Measurements from ENCODE around the gene CORIN. TPM values are rescaled to one million over a fixed set of nuclear protein-coding genes. Genes with fewer than 3 reads are reported as not detected.

CORIN gene
- polyA plus RNA-seq, 1 of the 3 experiments (the other 2 are of a cell fraction) = 1.1 TPM

DNA sequence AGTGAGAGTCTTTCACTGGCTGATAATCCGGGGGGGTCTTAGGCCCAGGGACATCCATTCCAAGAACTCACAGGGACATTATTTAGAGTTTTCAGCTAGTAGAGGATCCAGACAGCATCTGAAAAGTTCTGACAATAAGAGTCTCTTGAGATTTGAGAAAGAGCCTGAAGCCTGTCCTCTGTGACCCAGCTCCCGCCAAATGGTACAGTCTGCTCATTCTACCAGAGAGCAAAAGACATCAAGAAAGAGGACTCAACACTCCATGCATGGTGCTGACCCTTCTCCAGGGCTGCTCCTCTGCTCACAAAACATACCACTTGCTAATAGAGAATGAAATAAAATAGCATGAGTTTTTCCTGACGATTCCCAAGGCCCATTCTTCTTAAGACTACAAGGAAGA is 190.8 kb downstream of the CORIN start:
- Histone ChIP-seq H3K79me2 (ENCODE audit: insufficient read depth) (no peaks in the 10 kb centered on the region), H3F3A (replicated peaks; ENCODE audit: insufficient read depth) (no peaks in the 10 kb centered on the region), H4K20me1 (ENCODE audit: insufficient read depth) (no peaks in the 10 kb centered on the region), H3K4me2 (no peak overlapping the region), H3K36me3 (replicated peaks in 1 of 2; ENCODE audit: control insufficient read depth in 1 of 2, insufficient read depth in 2 of 2, low read length in 1 of 2) (no peaks in the 10 kb centered on the region), H3K9me2 (no peaks in the 10 kb centered on the region), H3K4me3 (ENCODE audit: low read depth in 2 of 2, low read length in 1 of 2) (no peak overlapping the region), H3K27me3 (ENCODE audit: insufficient read depth) (no peaks in the 10 kb centered on the region), H3K9ac (no peak overlapping the region), H2AFZ (ENCODE audit: low read depth) (no peak overlapping the region), H3K27ac (ENCODE audit: low read depth in 2 of 2, low read length in 1 of 2) (no peak overlapping the region), H3K9me3 (no peaks in the 10 kb centered on the region), H3K4me1 (ENCODE audit: control insufficient read depth in 1 of 2, insufficient read depth in 2 of 2, low read depth in 1 of 2, low read length in 1 of 2) (peaks cover 2% of the 10 kb centered on the region in 2 experiments; a peak in 3 of 4 replicates)
- CTCF ChIA-PET = no interaction called here
- TF ChIP-seq, protein P1, sequence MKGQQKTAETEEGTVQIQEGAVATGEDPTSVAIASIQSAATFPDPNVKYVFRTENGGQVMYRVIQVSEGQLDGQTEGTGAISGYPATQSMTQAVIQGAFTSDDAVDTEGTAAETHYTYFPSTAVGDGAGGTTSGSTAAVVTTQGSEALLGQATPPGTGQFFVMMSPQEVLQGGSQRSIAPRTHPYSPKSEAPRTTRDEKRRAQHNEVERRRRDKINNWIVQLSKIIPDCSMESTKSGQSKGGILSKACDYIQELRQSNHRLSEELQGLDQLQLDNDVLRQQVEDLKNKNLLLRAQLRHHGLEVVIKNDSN (IDR thresholded peaks at IDR 0.05; ENCODE audit: borderline replicate concordance, low read depth) = no peak
- TF ChIP-seq RFX5 (IDR thresholded peaks at IDR 0.05; ENCODE audit: low read length) (no peak), TEAD4 (IDR thresholded peaks at IDR 0.05; ENCODE audit: borderline replicate concordance, insufficient read depth) (no peak), SIN3A (IDR thresholded peaks at IDR 0.05; ENCODE audit: borderline replicate concordance, low read depth, low read length) (no peak), PBX3 (IDR thresholded peaks at IDR 0.05) (no peak), YY1 (IDR thresholded peaks at IDR 0.05; ENCODE audit: low read depth) (no peak), EZH2phosphoT487 (IDR thresholded peaks at IDR 0.05; ENCODE audit: borderline replicate concordance, low read depth) (no peak), CHD2 (IDR thresholded peaks at IDR 0.05; ENCODE audit: low read length, partially characterized antibody) (no peak), RCOR1 (IDR thresholded peaks at IDR 0.05; ENCODE audit: low read length) (no peak), FOXM1 (IDR thresholded peaks at IDR 0.05; ENCODE audit: low read depth) (no peak), TCF12 (IDR thresholded peaks at IDR 0.05) (no peak), JUND (IDR thresholded peaks at IDR 0.05) (no peak), GATA2 (CRISPR knock-in tag; IDR thresholded peaks at IDR 0.05) (no peak), REST (IDR thresholded peaks at IDR 0.05; ENCODE audit: low read depth, low read length) (no peak), GABPA (IDR thresholded peaks at IDR 0.05; ENCODE audit: low read depth) (no peak), POLR2AphosphoS5 (IDR thresholded peaks at IDR 0.05; ENCODE audit: low read depth, low read length) (no peak)
- TF ChIP-seq, protein P2, sequence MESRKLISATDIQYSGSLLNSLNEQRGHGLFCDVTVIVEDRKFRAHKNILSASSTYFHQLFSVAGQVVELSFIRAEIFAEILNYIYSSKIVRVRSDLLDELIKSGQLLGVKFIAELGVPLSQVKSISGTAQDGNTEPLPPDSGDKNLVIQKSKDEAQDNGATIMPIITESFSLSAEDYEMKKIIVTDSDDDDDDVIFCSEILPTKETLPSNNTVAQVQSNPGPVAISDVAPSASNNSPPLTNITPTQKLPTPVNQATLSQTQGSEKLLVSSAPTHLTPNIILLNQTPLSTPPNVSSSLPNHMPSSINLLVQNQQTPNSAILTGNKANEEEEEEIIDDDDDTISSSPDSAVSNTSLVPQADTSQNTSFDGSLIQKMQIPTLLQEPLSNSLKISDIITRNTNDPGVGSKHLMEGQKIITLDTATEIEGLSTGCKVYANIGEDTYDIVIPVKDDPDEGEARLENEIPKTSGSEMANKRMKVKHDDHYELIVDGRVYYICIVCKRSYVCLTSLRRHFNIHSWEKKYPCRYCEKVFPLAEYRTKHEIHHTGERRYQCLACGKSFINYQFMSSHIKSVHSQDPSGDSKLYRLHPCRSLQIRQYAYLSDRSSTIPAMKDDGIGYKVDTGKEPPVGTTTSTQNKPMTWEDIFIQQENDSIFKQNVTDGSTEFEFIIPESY (IDR thresholded peaks at IDR 0.05; ENCODE audit: borderline replicate concordance, low read depth) = no peak
- TF ChIP-seq, protein P3, sequence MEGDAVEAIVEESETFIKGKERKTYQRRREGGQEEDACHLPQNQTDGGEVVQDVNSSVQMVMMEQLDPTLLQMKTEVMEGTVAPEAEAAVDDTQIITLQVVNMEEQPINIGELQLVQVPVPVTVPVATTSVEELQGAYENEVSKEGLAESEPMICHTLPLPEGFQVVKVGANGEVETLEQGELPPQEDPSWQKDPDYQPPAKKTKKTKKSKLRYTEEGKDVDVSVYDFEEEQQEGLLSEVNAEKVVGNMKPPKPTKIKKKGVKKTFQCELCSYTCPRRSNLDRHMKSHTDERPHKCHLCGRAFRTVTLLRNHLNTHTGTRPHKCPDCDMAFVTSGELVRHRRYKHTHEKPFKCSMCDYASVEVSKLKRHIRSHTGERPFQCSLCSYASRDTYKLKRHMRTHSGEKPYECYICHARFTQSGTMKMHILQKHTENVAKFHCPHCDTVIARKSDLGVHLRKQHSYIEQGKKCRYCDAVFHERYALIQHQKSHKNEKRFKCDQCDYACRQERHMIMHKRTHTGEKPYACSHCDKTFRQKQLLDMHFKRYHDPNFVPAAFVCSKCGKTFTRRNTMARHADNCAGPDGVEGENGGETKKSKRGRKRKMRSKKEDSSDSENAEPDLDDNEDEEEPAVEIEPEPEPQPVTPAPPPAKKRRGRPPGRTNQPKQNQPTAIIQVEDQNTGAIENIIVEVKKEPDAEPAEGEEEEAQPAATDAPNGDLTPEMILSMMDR (IDR thresholded peaks at IDR 0.05) = no peak
- POLR2A ChIA-PET = no interaction called here
- WGBS (ENCODE audit: low lambda C conversion rate) = 67% methylated on average over 3 of the region's 3 CpGs
- no peak for DNase-seq

Measured in SK-N-SH (cell line).